ENCODE results near the gene GATAD2A. TPM values are rescaled to one million over a fixed set of nuclear protein-coding genes. Genes with fewer than 3 reads are reported as not detected.

GATAD2A gene
- total and polyA plus RNA-seq, 9 of the 15 experiments (the other 6 are each of a cell fraction or from before 2014, with no cell fraction given) = 2.4 to 226 (median 44.2) TPM

DNA sequence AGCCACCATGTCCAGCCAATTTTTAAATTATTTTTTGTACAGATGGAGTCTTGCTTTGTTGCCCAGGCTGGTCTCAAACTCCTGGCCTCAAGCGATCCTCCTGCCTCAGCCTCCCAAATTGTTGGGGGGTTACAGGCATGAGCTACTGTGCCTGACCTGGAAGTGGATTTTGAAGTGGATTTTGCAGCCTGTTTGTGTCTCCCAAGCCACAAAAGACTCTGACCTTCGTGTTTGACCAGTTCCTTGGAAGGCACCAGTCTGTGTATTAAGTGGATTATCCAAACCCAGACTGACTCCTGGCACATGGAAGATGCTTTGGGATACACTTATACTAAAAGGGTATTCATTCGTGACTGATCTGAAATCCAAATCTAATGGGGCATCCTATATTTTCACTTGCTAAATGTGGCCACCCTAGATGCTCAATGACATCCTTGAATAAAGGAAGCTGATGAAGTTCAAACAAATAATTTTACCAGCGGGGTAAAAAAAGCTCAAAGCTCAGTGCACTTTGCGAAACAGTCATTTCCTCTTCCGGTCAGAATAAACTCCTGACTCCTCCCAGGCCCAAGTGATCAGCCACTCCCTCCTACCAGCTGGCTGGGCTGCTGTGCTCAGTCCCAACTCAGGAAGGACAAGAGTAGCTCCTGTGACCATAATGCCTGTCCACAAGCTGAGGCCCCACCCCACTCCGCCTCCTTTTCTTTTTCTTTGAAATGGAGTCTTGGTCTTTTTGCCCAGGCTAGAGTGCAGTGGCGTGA lies 32.6 kb upstream of the GATAD2A start (continued):
- TF ChIP-seq HNRNPUL1 (IDR thresholded peaks at IDR 0.05; ENCODE audit: low read length) (no peak), MTF1 (CRISPR knock-in tag; IDR thresholded peaks at IDR 0.05; ENCODE audit: borderline replicate concordance) (no peak), BRF1 (IDR thresholded peaks at IDR 0.05; ENCODE audit: borderline replicate concordance, extremely low read depth, insufficient read length) (no peak), KLF6 (CRISPR knock-in tag; IDR thresholded peaks at IDR 0.05; ENCODE audit: borderline replicate concordance) (0 out of 2 replicates have a peak, but pooled peaks have one; percentile 60), SNIP1 (IDR thresholded peaks at IDR 0.05; ENCODE audit: low read depth) (no peak), NFE2L1 (tag; IDR thresholded peaks at IDR 0.05; ENCODE audit: borderline replicate concordance, low read depth) (no peak), TAF7 (tag; IDR thresholded peaks at IDR 0.05) (no peak), ZNF318 (IDR thresholded peaks at IDR 0.05; ENCODE audit: borderline replicate concordance in 1 of 2, low read depth in 1 of 2) (peak in 1 of 2 experiments; percentile 35; a peak in 1 of 4 replicates), POLR2B (IDR thresholded peaks at IDR 0.05; ENCODE audit: low read depth, partially characterized antibody) (peak; percentile 51), NFE2 (IDR thresholded peaks at IDR 0.05; ENCODE audit: low read depth) (no peak), CBX3 (IDR thresholded peaks at IDR 0.05; ENCODE audit: borderline replicate concordance in 1 of 2, low read length in 2 of 2) (0 out of 3 replicates have a peak, but pooled peaks of 1 of the 2 experiments have one; percentile 10), HNRNPK (IDR thresholded peaks at IDR 0.05; ENCODE audit: low read depth, low read length, poor library complexity, severe bottlenecking) (no peak), ZNF764 (CRISPR knock-in tag; IDR thresholded peaks at IDR 0.05; ENCODE audit: low read depth) (no peak), CBX1 (IDR thresholded peaks at IDR 0.05; ENCODE audit: low read depth) (no peak), ZFPM2 (CRISPR knock-in tag; IDR thresholded peaks at IDR 0.05) (no peak), SLC30A9 (CRISPR knock-in tag; IDR thresholded peaks at IDR 0.05) (no peak), CBX2 (IDR thresholded peaks at IDR 0.05; ENCODE audit: insufficient read depth, low read length, poor library complexity, severe bottlenecking) (no peak), SMAD2 (IDR thresholded peaks at IDR 0.05; ENCODE audit: low read depth, low read length) (no peak), CXXC5 (CRISPR knock-in tag; IDR thresholded peaks at IDR 0.05) (peak; percentile 9; the same call in 1 of the 2 replicates), KAT7 (CRISPR knock-in tag; IDR thresholded peaks at IDR 0.05; ENCODE audit: borderline replicate concordance) (no peak)
